ENCODE data around the gene NRARP. TPM values are rescaled to one million over a fixed set of nuclear protein-coding genes. Genes with fewer than 3 reads are reported as not detected.

NRARP gene
- total RNA-seq, 1 experiment from 2014 or later: 51.5 TPM

DNA sequence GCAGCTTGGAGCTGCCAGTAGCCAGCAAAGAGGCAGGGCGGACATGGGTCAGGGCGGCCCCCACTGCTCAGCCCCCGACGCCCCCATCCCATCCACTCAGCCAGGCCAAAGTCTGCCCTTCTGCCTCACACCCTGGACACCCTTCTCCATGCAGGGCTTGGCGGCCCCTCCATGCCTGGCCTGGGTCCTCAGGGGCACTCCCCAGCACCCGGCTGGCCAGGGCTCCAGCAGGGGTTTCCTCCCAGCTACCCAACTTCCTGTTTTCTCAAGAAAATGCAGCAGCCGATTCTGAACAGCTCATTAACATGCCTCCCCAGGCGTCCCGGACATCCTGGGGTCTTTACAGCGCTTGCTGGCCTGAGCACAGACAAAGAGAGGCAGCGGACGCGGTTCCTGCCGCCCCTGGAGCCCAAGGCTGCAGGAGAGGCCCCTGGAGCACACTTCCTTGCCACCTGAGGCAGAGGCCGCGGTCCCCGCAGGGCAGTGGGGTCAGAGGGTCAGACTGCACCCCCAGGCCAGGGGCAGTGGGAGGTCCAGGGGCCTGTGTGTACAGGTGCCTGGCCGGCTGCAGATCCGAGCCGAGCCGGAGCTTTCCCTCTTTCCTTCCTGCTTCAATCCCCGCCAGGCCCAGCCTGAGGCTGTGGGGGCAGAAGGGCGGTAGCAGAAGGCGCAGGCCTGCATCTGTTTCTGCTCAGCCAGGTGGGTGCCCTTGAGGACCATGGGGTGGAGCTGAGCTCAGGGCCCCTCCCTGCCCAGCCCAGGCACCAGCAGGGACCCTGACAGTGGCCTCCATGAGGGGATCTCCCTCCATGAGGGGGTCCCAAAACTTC lies 18.7 kb upstream of the NRARP start:
- Mint-ChIP-seq H3K4me1 (0 out of 2 replicates have a peak, but pooled peaks cover 5% of the 10 kb centered on the region), H3K27me3 (ENCODE audit: low read depth) (no peaks in the 10 kb centered on the region), H3K36me3 (no peaks in the 10 kb centered on the region), H3K4me3 (no peak overlapping the region), H3K27ac (no peak overlapping the region), H3K9me3 (no peaks in the 10 kb centered on the region)
- POLR2A ChIA-PET: interaction anchor here (1.0 to 1.7 kb wide), 2 partner anchors 13 to 134 kb away, joined by 3 to 6 read pairs; no protein-coding TSS in a partner anchor
- no peak for TF ChIP-seq ZNF416 (CRISPR knock-in tag; IDR thresholded peaks at IDR 0.05)
- TF ChIP-seq ZNF423 (CRISPR knock-in tag; IDR thresholded peaks at IDR 0.05): peak; percentile 99
- TF ChIP-seq FOXP4 (CRISPR knock-in tag; IDR thresholded peaks at IDR 0.05): peak; percentile 37; the same call in 1 of the 2 replicates
- 0 out of 2 replicates have a peak, but pooled peaks have one; percentile 37 for TF ChIP-seq MYBL2 (CRISPR knock-in tag; IDR thresholded peaks at IDR 0.05)
- no peak for TF ChIP-seq TEAD4 (CRISPR knock-in tag; IDR thresholded peaks at IDR 0.05)
- TF ChIP-seq ETV6 (CRISPR knock-in tag; IDR thresholded peaks at IDR 0.05): 0 out of 2 replicates have a peak, but pooled peaks have one; percentile 33
- CTCF ChIA-PET: interaction anchor here (1.3 to 6.6 kb wide), 5 partner anchors 17 to 102 kb away, joined by 5 to 172 read pairs (median 7); partner anchors contain the start of genes EXD3, NOXA1 and NRARP
- ATAC-seq (peak; percentile 9), DNase-seq (ENCODE audit: low spot score) (peak; percentile 40)

GRCh38 chr9:137319739-137320551 lies 17.9 kb upstream of the NRARP start:
- Mint-ChIP-seq H3K27ac (no peak overlapping the region), H3K27me3 (ENCODE audit: low read depth) (no peaks in the 10 kb centered on the region), H3K36me3 (no peaks in the 10 kb centered on the region), H3K4me3 (no peak overlapping the region), H3K4me1 (0 out of 2 replicates have a peak, but pooled peaks cover 5% of the 10 kb centered on the region), H3K9me3 (no peaks in the 10 kb centered on the region)
- ChIA-PET POLR2A (interaction anchor here (1.0 to 1.7 kb wide), 2 partner anchors 12 to 135 kb away, joined by 3 to 6 read pairs; no protein-coding TSS in a partner anchor), CTCF (interaction anchor here (1.3 to 6.6 kb wide), 11 partner anchors 16 to 103 kb away, joined by 4 to 172 read pairs (median 7); partner anchors contain the start of genes EXD3, NOXA1 and NRARP)
- DNase-seq (ENCODE audit: low spot score) (no peak), ATAC-seq (no peak)
- TF ChIP-seq ZNF423 (CRISPR knock-in tag; IDR thresholded peaks at IDR 0.05): no peak
- no peak for TF ChIP-seq GRHL2 (CRISPR knock-in tag; IDR thresholded peaks at IDR 0.05; ENCODE audit: insufficient replicate concordance, severe bottlenecking)
- no peak for TF ChIP-seq ATF3 (CRISPR knock-in tag; conservative IDR thresholded peaks at IDR 0.05)
- TF ChIP-seq PRRX2 (CRISPR knock-in tag; IDR thresholded peaks at IDR 0.05): no peak
- TF ChIP-seq ZNF281 (CRISPR knock-in tag; IDR thresholded peaks at IDR 0.05): no peak
- TF ChIP-seq CTCF (IDR thresholded peaks at IDR 0.05): no peak
- no peak for TF ChIP-seq HMGA2 (CRISPR knock-in tag; IDR thresholded peaks at IDR 0.05)
- TF ChIP-seq SMAD3 (CRISPR knock-in tag; IDR thresholded peaks at IDR 0.05; ENCODE audit: borderline replicate concordance): no peak
- no peak for TF ChIP-seq ZNF121 (CRISPR knock-in tag; IDR thresholded peaks at IDR 0.05)
- no peak for TF ChIP-seq STAT6 (CRISPR knock-in tag; conservative IDR thresholded peaks at IDR 0.05; ENCODE audit: low read depth)
- no peak for TF ChIP-seq RELA (CRISPR knock-in tag; IDR thresholded peaks at IDR 0.05; ENCODE audit: borderline replicate concordance)
- TF ChIP-seq, protein P1, sequence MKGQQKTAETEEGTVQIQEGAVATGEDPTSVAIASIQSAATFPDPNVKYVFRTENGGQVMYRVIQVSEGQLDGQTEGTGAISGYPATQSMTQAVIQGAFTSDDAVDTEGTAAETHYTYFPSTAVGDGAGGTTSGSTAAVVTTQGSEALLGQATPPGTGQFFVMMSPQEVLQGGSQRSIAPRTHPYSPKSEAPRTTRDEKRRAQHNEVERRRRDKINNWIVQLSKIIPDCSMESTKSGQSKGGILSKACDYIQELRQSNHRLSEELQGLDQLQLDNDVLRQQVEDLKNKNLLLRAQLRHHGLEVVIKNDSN (CRISPR knock-in tag; IDR thresholded peaks at IDR 0.05): no peak
- TF ChIP-seq ATF1 (CRISPR knock-in tag; IDR thresholded peaks at IDR 0.05): no peak
- TF ChIP-seq CBFB (CRISPR knock-in tag; IDR thresholded peaks at IDR 0.05; ENCODE audit: low read depth): no peak
- no peak for TF ChIP-seq MYBL2 (CRISPR knock-in tag; IDR thresholded peaks at IDR 0.05)
- no peak for TF ChIP-seq FOXK1 (CRISPR knock-in tag; IDR thresholded peaks at IDR 0.05)

All from WTC11 (cell line).